Measurements from ENCODE around the gene TBC1D13.

DNA sequence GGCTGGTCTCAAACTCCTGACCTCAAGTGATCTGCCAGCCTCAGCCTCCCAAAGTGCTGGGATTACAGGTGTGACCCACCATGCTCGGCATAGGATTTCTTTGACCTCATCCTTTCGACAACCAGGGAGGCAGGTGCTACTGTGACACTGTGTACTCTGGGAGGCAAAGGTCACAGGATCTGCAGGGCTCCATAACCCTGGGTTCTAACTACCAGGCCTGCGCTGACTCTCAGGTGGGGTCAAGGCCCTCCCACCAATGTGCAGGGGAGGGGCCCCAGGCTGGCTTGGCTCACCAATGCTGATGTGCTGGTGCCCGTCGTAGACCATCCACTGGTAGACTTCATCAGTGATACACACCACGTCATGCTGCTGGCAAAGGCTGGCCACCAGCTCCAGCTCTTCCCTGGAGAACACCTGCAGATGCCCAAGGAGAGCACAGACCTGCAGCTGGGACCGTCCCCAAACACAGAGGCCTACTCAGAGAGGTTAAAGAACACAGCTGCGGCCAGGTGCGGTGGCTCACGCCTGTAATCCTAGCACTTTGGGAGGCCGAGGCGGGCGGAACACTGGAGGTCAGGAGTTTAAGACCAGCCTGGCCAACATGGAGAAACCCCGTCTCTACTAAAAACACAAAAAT is 49.6 kb downstream of the TBC1D13 start:
- TF ChIP-seq, protein P1, sequence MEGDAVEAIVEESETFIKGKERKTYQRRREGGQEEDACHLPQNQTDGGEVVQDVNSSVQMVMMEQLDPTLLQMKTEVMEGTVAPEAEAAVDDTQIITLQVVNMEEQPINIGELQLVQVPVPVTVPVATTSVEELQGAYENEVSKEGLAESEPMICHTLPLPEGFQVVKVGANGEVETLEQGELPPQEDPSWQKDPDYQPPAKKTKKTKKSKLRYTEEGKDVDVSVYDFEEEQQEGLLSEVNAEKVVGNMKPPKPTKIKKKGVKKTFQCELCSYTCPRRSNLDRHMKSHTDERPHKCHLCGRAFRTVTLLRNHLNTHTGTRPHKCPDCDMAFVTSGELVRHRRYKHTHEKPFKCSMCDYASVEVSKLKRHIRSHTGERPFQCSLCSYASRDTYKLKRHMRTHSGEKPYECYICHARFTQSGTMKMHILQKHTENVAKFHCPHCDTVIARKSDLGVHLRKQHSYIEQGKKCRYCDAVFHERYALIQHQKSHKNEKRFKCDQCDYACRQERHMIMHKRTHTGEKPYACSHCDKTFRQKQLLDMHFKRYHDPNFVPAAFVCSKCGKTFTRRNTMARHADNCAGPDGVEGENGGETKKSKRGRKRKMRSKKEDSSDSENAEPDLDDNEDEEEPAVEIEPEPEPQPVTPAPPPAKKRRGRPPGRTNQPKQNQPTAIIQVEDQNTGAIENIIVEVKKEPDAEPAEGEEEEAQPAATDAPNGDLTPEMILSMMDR (IDR thresholded peaks at IDR 0.05) = no peak
- no peak for TF ChIP-seq ZNF121 (CRISPR knock-in tag; IDR thresholded peaks at IDR 0.05)
- TF ChIP-seq ZNF396 (CRISPR knock-in tag; IDR thresholded peaks at IDR 0.05; ENCODE audit: borderline replicate concordance) = no peak
- no peak for TF ChIP-seq SP1 (CRISPR knock-in tag; conservative IDR thresholded peaks at IDR 0.05)
- TF ChIP-seq, protein P2, sequence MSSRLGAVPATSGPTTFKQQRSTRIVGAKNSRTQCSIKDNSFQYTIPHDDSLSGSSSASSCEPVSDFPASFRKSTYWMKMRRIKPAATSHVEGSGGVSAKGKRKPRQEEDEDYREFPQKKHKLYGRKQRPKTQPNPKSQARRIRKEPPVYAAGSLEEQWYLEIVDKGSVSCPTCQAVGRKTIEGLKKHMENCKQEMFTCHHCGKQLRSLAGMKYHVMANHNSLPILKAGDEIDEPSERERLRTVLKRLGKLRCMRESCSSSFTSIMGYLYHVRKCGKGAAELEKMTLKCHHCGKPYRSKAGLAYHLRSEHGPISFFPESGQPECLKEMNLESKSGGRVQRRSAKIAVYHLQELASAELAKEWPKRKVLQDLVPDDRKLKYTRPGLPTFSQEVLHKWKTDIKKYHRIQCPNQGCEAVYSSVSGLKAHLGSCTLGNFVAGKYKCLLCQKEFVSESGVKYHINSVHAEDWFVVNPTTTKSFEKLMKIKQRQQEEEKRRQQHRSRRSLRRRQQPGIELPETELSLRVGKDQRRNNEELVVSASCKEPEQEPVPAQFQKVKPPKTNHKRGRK (CRISPR knock-in tag; IDR thresholded peaks at IDR 0.05; ENCODE audit: borderline replicate concordance) = no peak
- TF ChIP-seq, protein P3, sequence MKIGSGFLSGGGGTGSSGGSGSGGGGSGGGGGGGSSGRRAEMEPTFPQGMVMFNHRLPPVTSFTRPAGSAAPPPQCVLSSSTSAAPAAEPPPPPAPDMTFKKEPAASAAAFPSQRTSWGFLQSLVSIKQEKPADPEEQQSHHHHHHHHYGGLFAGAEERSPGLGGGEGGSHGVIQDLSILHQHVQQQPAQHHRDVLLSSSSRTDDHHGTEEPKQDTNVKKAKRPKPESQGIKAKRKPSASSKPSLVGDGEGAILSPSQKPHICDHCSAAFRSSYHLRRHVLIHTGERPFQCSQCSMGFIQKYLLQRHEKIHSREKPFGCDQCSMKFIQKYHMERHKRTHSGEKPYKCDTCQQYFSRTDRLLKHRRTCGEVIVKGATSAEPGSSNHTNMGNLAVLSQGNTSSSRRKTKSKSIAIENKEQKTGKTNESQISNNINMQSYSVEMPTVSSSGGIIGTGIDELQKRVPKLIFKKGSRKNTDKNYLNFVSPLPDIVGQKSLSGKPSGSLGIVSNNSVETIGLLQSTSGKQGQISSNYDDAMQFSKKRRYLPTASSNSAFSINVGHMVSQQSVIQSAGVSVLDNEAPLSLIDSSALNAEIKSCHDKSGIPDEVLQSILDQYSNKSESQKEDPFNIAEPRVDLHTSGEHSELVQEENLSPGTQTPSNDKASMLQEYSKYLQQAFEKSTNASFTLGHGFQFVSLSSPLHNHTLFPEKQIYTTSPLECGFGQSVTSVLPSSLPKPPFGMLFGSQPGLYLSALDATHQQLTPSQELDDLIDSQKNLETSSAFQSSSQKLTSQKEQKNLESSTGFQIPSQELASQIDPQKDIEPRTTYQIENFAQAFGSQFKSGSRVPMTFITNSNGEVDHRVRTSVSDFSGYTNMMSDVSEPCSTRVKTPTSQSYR (CRISPR knock-in tag; IDR thresholded peaks at IDR 0.05) = no peak
- no peak for TF ChIP-seq SMAD3 (CRISPR knock-in tag; IDR thresholded peaks at IDR 0.05; ENCODE audit: borderline replicate concordance)
- TF ChIP-seq KAT7 (CRISPR knock-in tag; IDR thresholded peaks at IDR 0.05; ENCODE audit: borderline replicate concordance) = no peak
- TF ChIP-seq TP53 (CRISPR knock-in tag; IDR thresholded peaks at IDR 0.05) = no peak
- TF ChIP-seq, protein P4, sequence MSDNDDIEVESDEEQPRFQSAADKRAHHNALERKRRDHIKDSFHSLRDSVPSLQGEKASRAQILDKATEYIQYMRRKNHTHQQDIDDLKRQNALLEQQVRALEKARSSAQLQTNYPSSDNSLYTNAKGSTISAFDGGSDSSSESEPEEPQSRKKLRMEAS (CRISPR knock-in tag; IDR thresholded peaks at IDR 0.05) = no peak
- no peak for TF ChIP-seq TEAD4 (CRISPR knock-in tag; IDR thresholded peaks at IDR 0.05)
- no peak for TF ChIP-seq ESRRA (CRISPR knock-in tag; IDR thresholded peaks at IDR 0.05; ENCODE audit: borderline replicate concordance)
- TF ChIP-seq, protein P5, sequence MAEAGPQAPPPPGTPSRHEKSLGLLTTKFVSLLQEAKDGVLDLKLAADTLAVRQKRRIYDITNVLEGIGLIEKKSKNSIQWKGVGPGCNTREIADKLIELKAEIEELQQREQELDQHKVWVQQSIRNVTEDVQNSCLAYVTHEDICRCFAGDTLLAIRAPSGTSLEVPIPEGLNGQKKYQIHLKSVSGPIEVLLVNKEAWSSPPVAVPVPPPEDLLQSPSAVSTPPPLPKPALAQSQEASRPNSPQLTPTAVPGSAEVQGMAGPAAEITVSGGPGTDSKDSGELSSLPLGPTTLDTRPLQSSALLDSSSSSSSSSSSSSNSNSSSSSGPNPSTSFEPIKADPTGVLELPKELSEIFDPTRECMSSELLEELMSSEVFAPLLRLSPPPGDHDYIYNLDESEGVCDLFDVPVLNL (CRISPR knock-in tag; IDR thresholded peaks at IDR 0.05; ENCODE audit: borderline replicate concordance, low read depth) = no peak
- TF ChIP-seq OVOL2 (CRISPR knock-in tag; IDR thresholded peaks at IDR 0.05; ENCODE audit: borderline replicate concordance) = no peak

Measured in WTC11 (cell line).